Loucy (cell line): ENCODE data around the gene INPP4B.

ENCODE experiments used
- H2AFZ ChIP-seq: fragments of 200-600 bp; sonication (generic); 2 replicates; pipeline ENCODE4 v1.6.0; 2016; ENCODE audit warnings: antibody characterized with exemption, mild to moderate bottlenecking, low read length, moderate library complexity
- H3F3A ChIP-seq: fragments of 200-600 bp; 2 replicates; pipeline ENCODE4 v1.6.0; 2016; ENCODE audit warnings: antibody characterized with exemption, low read depth, mild to moderate bottlenecking
- H3K27me3 ChIP-seq: fragments of 200-600 bp; sonication (generic); 2 replicates; pipeline ENCODE4 v1.6.1; 2014; ENCODE audit warnings: low read length, mild to moderate bottlenecking; ENCODE audit not compliant: insufficient read depth, poor library complexity, severe bottlenecking
- H3K36me3 ChIP-seq: fragments of 200-600 bp; sonication (generic); 2 replicates; pipeline ENCODE4 v1.6.1; 2016; ENCODE audit warnings: low read length; ENCODE audit not compliant: insufficient read depth
- H3K4me1 ChIP-seq: fragments of 200-600 bp; sonication (generic); 2 replicates; pipeline ENCODE4 v1.5.1; 2014; ENCODE audit warnings: low read length, mild to moderate bottlenecking; ENCODE audit not compliant: insufficient read depth, poor library complexity, severe bottlenecking
- H3K4me2 ChIP-seq: fragments of 200-600 bp; sonication (generic); 2 replicates; pipeline ENCODE4 v1.6.0; 2014; ENCODE audit warnings: antibody characterized with exemption, low read length, low read depth, mild to moderate bottlenecking; ENCODE audit not compliant: poor library complexity, severe bottlenecking
- H3K4me3 ChIP-seq: fragments of 200-600 bp; sonication (generic); 2 replicates; pipeline ENCODE4 v1.5.1; 2014; ENCODE audit warnings: low read length, mild to moderate bottlenecking, mixed read lengths; ENCODE audit not compliant: poor library complexity, severe bottlenecking
- H3K79me2 ChIP-seq: fragments of 200-600 bp; sonication (generic); 2 replicates; pipeline ENCODE4 v1.6.1; 2014; ENCODE audit warnings: low read length; ENCODE audit not compliant: insufficient read depth
- H3K9ac ChIP-seq: fragments of 200-600 bp; sonication (generic); 2 replicates; pipeline ENCODE4 v1.6.0; 2014; ENCODE audit warnings: mild to moderate bottlenecking, low read depth, low read length, moderate library complexity; ENCODE audit not compliant: poor library complexity, severe bottlenecking
- H3K9me2 ChIP-seq: fragments of 200-600 bp; sonication (generic); replicated peaks from 2 replicates; pipeline ENCODE4 v1.6.1; 2016; ENCODE audit warnings: low read depth, low read length, mixed read lengths
- H3K9me3 ChIP-seq: fragments of 200-600 bp; sonication (generic); 2 replicates; pipeline ENCODE4 v1.6.1; 2014; ENCODE audit warnings: mild to moderate bottlenecking, antibody characterized with exemption, low read length, low read depth; ENCODE audit not compliant: insufficient read depth
- H4K20me1 ChIP-seq: fragments of 200-600 bp; sonication (generic); 2 replicates; pipeline ENCODE4 v1.6.0; 2014; ENCODE audit warnings: antibody characterized with exemption, low read length, mild to moderate bottlenecking; ENCODE audit not compliant: insufficient read depth, poor library complexity, severe bottlenecking
- CTCF ChIP-seq: fragments of 200-600 bp; sonication (generic); conservative IDR thresholded peaks from 2 replicates; pipeline ENCODE4 v1.5.1; 2014; ENCODE audit warnings: mild to moderate bottlenecking, antibody characterized with exemption, low read length
- EZH2phosphoT487 ChIP-seq: fragments of 200-600 bp; IDR thresholded peaks from 2 replicates; pipeline ENCODE4 v1.6.1; 2018; ENCODE audit warnings: antibody characterized with exemption, mild to moderate bottlenecking, moderate library complexity, borderline replicate concordance

INPP4B gene

DNA sequence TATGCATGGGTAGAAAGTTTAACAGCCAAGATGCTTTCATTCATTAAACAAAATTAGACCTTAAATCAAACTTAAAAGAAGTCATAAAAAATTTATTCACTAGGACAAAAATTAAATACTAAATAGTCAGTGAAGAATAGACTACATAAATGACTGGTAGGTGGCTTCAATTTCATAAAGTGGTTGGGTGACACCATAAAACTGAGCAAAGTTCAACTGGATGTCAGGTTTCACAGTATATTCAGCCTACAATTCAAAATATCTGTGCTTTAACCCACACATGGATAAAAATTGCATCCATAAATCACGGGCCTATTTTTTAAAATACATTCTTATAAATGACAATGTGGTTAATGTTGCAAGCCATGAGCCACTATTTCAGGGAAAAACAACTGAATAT is 627.4 kb downstream of the INPP4B start:
- H3K4me2 ChIP-seq = no peak overlapping the region
- H2AFZ ChIP-seq = no peak overlapping the region
- peaks cover 4% of the 10 kb centered on the region; the same call in 1 of the 2 replicates for H3K36me3 ChIP-seq
- no peaks in the 10 kb centered on the region for H3K4me1 ChIP-seq
- no peaks in the 10 kb centered on the region for H3K9me3 ChIP-seq
- H3K27me3 ChIP-seq = no peaks in the 10 kb centered on the region
- no peak overlapping the region for H3K9ac ChIP-seq
- H4K20me1 ChIP-seq = no peaks in the 10 kb centered on the region
- H3F3A ChIP-seq = no peaks in the 10 kb centered on the region
- TF ChIP-seq CTCF = no peak
- TF ChIP-seq EZH2phosphoT487 = no peak
- no peaks in the 10 kb centered on the region for H3K9me2 ChIP-seq
- H3K4me3 ChIP-seq = no peak overlapping the region
- H3K79me2 ChIP-seq = no peaks in the 10 kb centered on the region

DNA sequence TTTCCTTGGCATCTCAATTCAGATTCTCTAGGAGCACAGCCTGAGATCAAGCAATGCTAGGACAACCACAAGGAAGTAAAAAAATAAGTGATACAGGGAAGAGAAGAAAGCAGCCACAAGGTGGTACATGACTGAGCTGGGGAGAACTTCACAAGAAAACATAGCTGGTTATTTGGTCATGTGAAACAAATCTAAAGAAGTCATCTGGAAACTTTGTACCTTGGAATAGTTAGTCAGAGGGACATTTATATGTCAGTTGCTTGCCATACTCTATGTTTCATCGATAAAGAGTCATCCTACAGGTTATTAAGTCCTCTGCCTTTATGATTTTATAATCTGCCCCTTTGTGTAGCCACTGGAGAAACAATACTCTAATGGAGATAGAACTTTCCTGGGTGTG is 634.7 kb downstream of the INPP4B start:
- Histone ChIP-seq H3F3A (no peaks in the 10 kb centered on the region), H3K9me2 (no peaks in the 10 kb centered on the region), H3K79me2 (no peaks in the 10 kb centered on the region), H3K27me3 (no peaks in the 10 kb centered on the region), H3K9ac (no peak overlapping the region), H2AFZ (no peak overlapping the region), H3K9me3 (no peaks in the 10 kb centered on the region), H3K4me2 (no peak overlapping the region), H3K4me1 (no peaks in the 10 kb centered on the region), H3K36me3 (peaks cover 19% of the 10 kb centered on the region; the same call in 1 of the 2 replicates), H4K20me1 (no peaks in the 10 kb centered on the region), H3K4me3 (no peak overlapping the region)
- TF ChIP-seq EZH2phosphoT487 = no peak
- TF ChIP-seq CTCF = peak; percentile 35

DNA sequence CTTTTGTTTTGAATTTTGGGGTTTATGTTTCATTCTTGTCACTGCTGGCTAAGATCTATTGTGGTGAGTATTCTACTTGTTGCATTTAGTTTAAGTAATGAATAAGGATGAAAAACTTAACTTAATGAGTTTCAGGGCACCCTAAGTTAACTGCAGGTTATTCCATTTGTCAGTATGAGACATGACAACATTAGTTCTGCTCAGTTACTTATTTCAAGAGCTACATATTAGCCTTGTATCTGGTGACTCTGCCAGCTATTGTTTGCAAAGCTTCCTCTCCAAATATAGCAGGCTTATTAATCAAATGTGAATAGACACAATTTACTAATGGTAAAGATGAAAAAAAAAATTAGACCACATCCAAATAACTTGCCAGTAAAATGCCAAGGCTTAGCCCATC is 642.6 kb downstream of the INPP4B start:
- H3K79me2 ChIP-seq = no peaks in the 10 kb centered on the region
- no peak for TF ChIP-seq EZH2phosphoT487

GRCh38 chr4:142202404-142203332 is 643.4 kb downstream of the INPP4B start:
- H3K27me3 ChIP-seq = no peaks in the 10 kb centered on the region
- H3F3A ChIP-seq = no peaks in the 10 kb centered on the region
- H3K4me2 ChIP-seq = no peak overlapping the region
- TF ChIP-seq EZH2phosphoT487 (no peak), CTCF (no peak)
- H3K4me1 ChIP-seq = no peaks in the 10 kb centered on the region
- no peak overlapping the region for H3K9ac ChIP-seq
- H4K20me1 ChIP-seq = no peaks in the 10 kb centered on the region
- no peak overlapping the region for H2AFZ ChIP-seq
- H3K36me3 ChIP-seq = peaks cover 35% of the 10 kb centered on the region; the same call in 1 of the 2 replicates
- no peaks in the 10 kb centered on the region for H3K79me2 ChIP-seq
- H3K9me3 ChIP-seq = no peaks in the 10 kb centered on the region
- no peak overlapping the region for H3K4me3 ChIP-seq
- no peaks in the 10 kb centered on the region for H3K9me2 ChIP-seq

More for the DNA sequence above, 642.6 kb downstream of the INPP4B start:
- no peak overlapping the region for H3K9ac ChIP-seq
- peaks cover 38% of the 10 kb centered on the region; the same call in 1 of the 2 replicates for H3K36me3 ChIP-seq
- H3K9me2 ChIP-seq = no peaks in the 10 kb centered on the region
- H2AFZ ChIP-seq = no peak overlapping the region
- H3K9me3 ChIP-seq = no peaks in the 10 kb centered on the region
- H3K4me2 ChIP-seq = no peak overlapping the region
- no peaks in the 10 kb centered on the region for H3F3A ChIP-seq
- no peaks in the 10 kb centered on the region for H4K20me1 ChIP-seq
- no peaks in the 10 kb centered on the region for H3K27me3 ChIP-seq
- no peaks in the 10 kb centered on the region for H3K4me1 ChIP-seq
- H3K4me3 ChIP-seq = no peak overlapping the region
